H9 (cell line): ENCODE data around the gene SIRPB1. TPM values are rescaled to one million over a fixed set of nuclear protein-coding genes. Genes with fewer than 3 reads are reported as not detected.

Experiments
- DNase-seq: peaks from one replicate; pipeline ENCODE4 v3.0.0-alpha.2; 2017
- H2AFZ ChIP-seq: one replicate; pipeline ENCODE4 v1.6.1; 2013; ENCODE audit warnings: mild to moderate bottlenecking, low read length, control low read depth, moderate library complexity
- H2AK5ac ChIP-seq: 2 replicates; pipeline ENCODE4 v1.6.1; 2013; ENCODE audit warnings: low read length, control low read depth, mixed read lengths; ENCODE audit not compliant: insufficient read length
- H2BK120ac ChIP-seq: one replicate; pipeline ENCODE4 v1.6.1; 2013; ENCODE audit warnings: low read depth, mild to moderate bottlenecking, low read length, control low read depth, inconsistent platforms; ENCODE audit not compliant: poor library complexity, severe bottlenecking
- H2BK12ac ChIP-seq: 2 replicates; pipeline ENCODE4 v1.6.1; 2013; ENCODE audit warnings: low read length, control low read depth, mixed read lengths, low read depth; ENCODE audit not compliant: insufficient read length
- H2BK15ac ChIP-seq: 2 replicates; pipeline ENCODE4 v1.6.1; 2013; ENCODE audit warnings: low read depth, low read length, control low read depth
- H2BK20ac ChIP-seq: one replicate; pipeline ENCODE4 v1.6.1; 2013; ENCODE audit warnings: low read depth, mild to moderate bottlenecking, low read length, control low read depth, inconsistent platforms; ENCODE audit not compliant: poor library complexity, severe bottlenecking
- H2BK5ac ChIP-seq: 2 replicates; pipeline ENCODE4 v1.6.1; 2013; ENCODE audit warnings: low read length, control low read depth, mixed read lengths; ENCODE audit not compliant: insufficient read length
- H3K14ac ChIP-seq: 2 replicates; pipeline ENCODE4 v1.6.1; 2013; ENCODE audit warnings: low read length, control low read depth; ENCODE audit not compliant: insufficient read depth
- H3K18ac ChIP-seq: 2 replicates; pipeline ENCODE4 v1.6.1; 2013; ENCODE audit warnings: low read depth, mild to moderate bottlenecking, mixed read lengths, low read length, control low read depth; ENCODE audit not compliant: insufficient read length
- H3K23ac ChIP-seq: 2 replicates; pipeline ENCODE4 v1.6.1; 2013; ENCODE audit warnings: low read length, control low read depth, mixed read lengths, low read depth; ENCODE audit not compliant: insufficient read length
- H3K23me2 ChIP-seq: 2 replicates; pipeline ENCODE4 v1.6.1; 2013; ENCODE audit warnings: low read depth, mild to moderate bottlenecking, mixed read lengths, low read length, control low read depth; ENCODE audit not compliant: insufficient read length, poor library complexity, severe bottlenecking
- H3K27ac ChIP-seq: 2 replicates; pipeline ENCODE4 v1.5.1; 2013; ENCODE audit warnings: low read length, control low read depth, mixed read lengths, low read depth; ENCODE audit not compliant: insufficient read length
- H3K27me3 ChIP-seq: 2 replicates; pipeline ENCODE4 v1.6.1; 2013; ENCODE audit warnings: low read length, control low read depth, inconsistent platforms; ENCODE audit not compliant: insufficient read depth
- H3K4ac ChIP-seq: 2 replicates; pipeline ENCODE4 v1.6.1; 2013; ENCODE audit warnings: low read depth, mild to moderate bottlenecking, control low read depth, inconsistent platforms, low read length, moderate library complexity
- H3K4me1 ChIP-seq: 2 replicates; pipeline ENCODE4 v1.6.1; 2013; ENCODE audit warnings: low read length, control low read depth, inconsistent platforms; ENCODE audit not compliant: insufficient read depth
- H3K4me2 ChIP-seq: 2 replicates; pipeline ENCODE4 v1.6.1; 2013; ENCODE audit warnings: low read length, control low read depth, mixed read lengths; ENCODE audit not compliant: insufficient read length, insufficient read depth
- H3K56ac ChIP-seq: 2 replicates; pipeline ENCODE4 v1.6.1; 2013; ENCODE audit warnings: low read depth, mild to moderate bottlenecking, mixed read lengths, low read length, control low read depth; ENCODE audit not compliant: insufficient read length
- H3K79me1 ChIP-seq: 2 replicates; pipeline ENCODE4 v1.6.1; 2013; ENCODE audit warnings: low read depth, mild to moderate bottlenecking, moderate library complexity, low read length, control low read depth, inconsistent platforms; ENCODE audit not compliant: insufficient read depth, poor library complexity, severe bottlenecking
- H3K79me2 ChIP-seq: 2 replicates; pipeline ENCODE4 v1.6.1; 2013; ENCODE audit warnings: low read length, control low read depth, inconsistent platforms; ENCODE audit not compliant: insufficient read depth
- H3K9ac ChIP-seq: 2 replicates; pipeline ENCODE4 v1.6.1; 2013; ENCODE audit warnings: low read length, control low read depth, mixed read lengths; ENCODE audit not compliant: insufficient read length; ENCODE audit errors: extremely low read depth
- H3K9me3 ChIP-seq: one replicate; pipeline ENCODE4 v1.6.1; 2013; ENCODE audit warnings: low read depth, low read length, inconsistent platforms; ENCODE audit not compliant: control insufficient read depth
- H3T11ph ChIP-seq: one replicate; pipeline ENCODE4 v1.6.1; 2013; ENCODE audit warnings: mild to moderate bottlenecking, low read length, control low read depth, inconsistent platforms
- H4K20me1 ChIP-seq: one replicate; pipeline ENCODE4 v1.6.1; 2013; ENCODE audit not compliant: control insufficient read depth, insufficient read length, insufficient read depth
- H4K5ac ChIP-seq: 2 replicates; pipeline ENCODE4 v1.6.1; 2013; ENCODE audit warnings: low read depth, mild to moderate bottlenecking, mixed read lengths, low read length, control low read depth; ENCODE audit not compliant: insufficient read length
- H4K8ac ChIP-seq: replicated peaks from 2 replicates; pipeline ENCODE4 v1.6.1; 2013; ENCODE audit warnings: low read length, control low read depth, mixed read lengths, low read depth; ENCODE audit not compliant: insufficient read length
- H4K91ac ChIP-seq: 2 replicates; pipeline ENCODE4 v1.6.1; 2013; ENCODE audit warnings: low read depth, mild to moderate bottlenecking, moderate library complexity, mixed read lengths, low read length, control low read depth; ENCODE audit not compliant: insufficient read length
- H3K27ac Mint-ChIP-seq, 3 experiments: 2 replicates in 2 of 3; 3 replicates in 1 of 3; pipeline ENCODE4 v1.8.0; 2020 to 2021; ENCODE audit warnings: mixed read lengths in 3 of 3, mild to moderate bottlenecking in 1 of 3, moderate library complexity in 1 of 3
- H3K27me3 Mint-ChIP-seq: 2 replicates; pipeline ENCODE4 v1.8.0; 2021; ENCODE audit warnings: low read depth, mild to moderate bottlenecking, moderate library complexity, mixed read lengths
- H3K36me3 Mint-ChIP-seq, 3 experiments: 2 replicates in 2 of 3; 3 replicates in 1 of 3; pipeline ENCODE4 v1.8.0; 2020 to 2021; ENCODE audit warnings: low read depth in 3 of 3, mixed read lengths in 3 of 3; ENCODE audit not compliant: insufficient read depth in 1 of 3
- H3K4me1 Mint-ChIP-seq, 2 experiments: 2 replicates each; pipeline ENCODE4 v1.8.0; 2020; ENCODE audit warnings: mixed read lengths in 2 of 2
- H3K4me3 Mint-ChIP-seq, 2 experiments: 2 replicates in 1 of 2; 3 replicates in 1 of 2; pipeline ENCODE4 v1.8.0; 2020 to 2021; ENCODE audit warnings: mild to moderate bottlenecking in 2 of 2, mixed read lengths in 2 of 2, moderate library complexity in 1 of 2
- H3K9me3 Mint-ChIP-seq, 2 experiments: 2 replicates in 1 of 2; 3 replicates in 1 of 2; pipeline ENCODE4 v1.8.0; 2020; ENCODE audit warnings: mild to moderate bottlenecking in 2 of 2, mixed read lengths in 2 of 2, moderate library complexity in 1 of 2
- WGBS: extraction: QIAGEN DNeasy Blood & Tissue Kit; methylation state at CpG from one replicate; pipeline ENCODE4 v1.1.7; 2013; ENCODE audit warnings: missing lambda C conversion rate, low lambda C conversion rate, mixed read lengths; ENCODE audit not compliant: insufficient read length; ENCODE audit errors: extremely low coverage; 5-methylcytosine and 5-hydroxymethylcytosine counted together
- total RNA-seq: library from RNA; stranded (reverse); gene quantifications from 2 replicates; pipeline ENCODE4 v1.2.1, GENCODE V29; 2021
- TF ChIP-seq, protein P1 (sequence below): fragments of 200-600 bp; sonication (generic); conservative IDR thresholded peaks from 3 replicates; pipeline ENCODE4 v1.8.0; 2021; ENCODE audit warnings: antibody characterized with exemption, mild to moderate bottlenecking

The SIRPB1 gene
- total RNA-seq, 1 experiment from 2014 or later: 1.0 TPM

GRCh38 chr20:1579488-1579887, 40.3 kb downstream of the SIRPB1 start:
- H3K4me1 ChIP-seq: no peaks in the 10 kb centered on the region
- H3T11ph ChIP-seq: no peak overlapping the region
- H4K20me1 ChIP-seq: no peaks in the 10 kb centered on the region
- H2BK5ac ChIP-seq: no peak overlapping the region
- Mint-ChIP-seq H3K4me3 (no peak overlapping the region), H3K27ac (no peak overlapping the region), H3K9me3 (no peaks in the 10 kb centered on the region; a peak in 1 of 5 replicates), H3K27me3 (no peaks in the 10 kb centered on the region; the same call in 1 of the 2 replicates), H3K36me3 (no peaks in the 10 kb centered on the region), H3K4me1 (no peaks in the 10 kb centered on the region)
- no peak overlapping the region for H2BK12ac ChIP-seq
- H2BK15ac ChIP-seq: no peak overlapping the region
- no peaks in the 10 kb centered on the region for H3K23me2 ChIP-seq
- H4K8ac ChIP-seq: no peak overlapping the region
- no peak overlapping the region for H3K56ac ChIP-seq
- no peak overlapping the region for H3K18ac ChIP-seq
- no peaks in the 10 kb centered on the region for H3K9me3 ChIP-seq
- no CpG with 5 or more reads among the region's 6 CpGs for WGBS
- TF ChIP-seq, protein P1, sequence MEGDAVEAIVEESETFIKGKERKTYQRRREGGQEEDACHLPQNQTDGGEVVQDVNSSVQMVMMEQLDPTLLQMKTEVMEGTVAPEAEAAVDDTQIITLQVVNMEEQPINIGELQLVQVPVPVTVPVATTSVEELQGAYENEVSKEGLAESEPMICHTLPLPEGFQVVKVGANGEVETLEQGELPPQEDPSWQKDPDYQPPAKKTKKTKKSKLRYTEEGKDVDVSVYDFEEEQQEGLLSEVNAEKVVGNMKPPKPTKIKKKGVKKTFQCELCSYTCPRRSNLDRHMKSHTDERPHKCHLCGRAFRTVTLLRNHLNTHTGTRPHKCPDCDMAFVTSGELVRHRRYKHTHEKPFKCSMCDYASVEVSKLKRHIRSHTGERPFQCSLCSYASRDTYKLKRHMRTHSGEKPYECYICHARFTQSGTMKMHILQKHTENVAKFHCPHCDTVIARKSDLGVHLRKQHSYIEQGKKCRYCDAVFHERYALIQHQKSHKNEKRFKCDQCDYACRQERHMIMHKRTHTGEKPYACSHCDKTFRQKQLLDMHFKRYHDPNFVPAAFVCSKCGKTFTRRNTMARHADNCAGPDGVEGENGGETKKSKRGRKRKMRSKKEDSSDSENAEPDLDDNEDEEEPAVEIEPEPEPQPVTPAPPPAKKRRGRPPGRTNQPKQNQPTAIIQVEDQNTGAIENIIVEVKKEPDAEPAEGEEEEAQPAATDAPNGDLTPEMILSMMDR: no peak
- H3K79me2 ChIP-seq: no peaks in the 10 kb centered on the region
- H2BK120ac ChIP-seq: no peak overlapping the region
- DNase-seq: no peak
- no peak overlapping the region for H2AFZ ChIP-seq
- H2AK5ac ChIP-seq: no peak overlapping the region
- H3K4me2 ChIP-seq: no peak overlapping the region
- H3K23ac ChIP-seq: no peak overlapping the region
- no peak overlapping the region for H3K4ac ChIP-seq
- no peaks in the 10 kb centered on the region for H3K27me3 ChIP-seq
- no peak overlapping the region for H3K9ac ChIP-seq
- H3K14ac ChIP-seq: no peak overlapping the region
- H4K5ac ChIP-seq: no peak overlapping the region
- no peaks in the 10 kb centered on the region for H3K79me1 ChIP-seq
- no peak overlapping the region for H4K91ac ChIP-seq
- H2BK20ac ChIP-seq: no peak overlapping the region
- H3K27ac ChIP-seq: no peak overlapping the region
